ENCODE results near the gene SRC.

GRCh38 chr20:37362231-37362792, 16.4 kb downstream of the SRC start:
- no peak for TF ChIP-seq GATA2 (IDR thresholded peaks at IDR 0.05; ENCODE audit: low read depth, low read length)
- TF ChIP-seq GATA3 (IDR thresholded peaks at IDR 0.05; ENCODE audit: low read depth, low read length) = no peak

All from SH-SY5Y (cell line).